Measurements from ENCODE around the gene SMIM28.
A peak's percentile ranks its signal among the peaks of the same experiment; 100 is the strongest.

SMIM28 gene

GRCh38 chr6:138386897-138387296 is 9.2 kb downstream of the SMIM28 start:
- Mint-ChIP-seq H3K27ac (no peak overlapping the region), H3K4me3 (no peak overlapping the region), H3K27me3 (no peaks in the 10 kb centered on the region), H3K4me1 (ENCODE audit: low read depth) (peaks cover 11% of the 10 kb centered on the region), H3K9me3 (no peaks in the 10 kb centered on the region), H3K36me3 (ENCODE audit: low read depth) (no peaks in the 10 kb centered on the region)
- intact Hi-C loops (cut with micrococcal nuclease), result no loop called here

GRCh38 chr6:138387577-138388368 is 10.1 kb downstream of the SMIM28 start:
- H3K4me3 Mint-ChIP-seq, result no peak overlapping the region
- intact Hi-C loops (cut with micrococcal nuclease), result no loop called here
- no peaks in the 10 kb centered on the region for H3K27me3 Mint-ChIP-seq
- H3K27ac Mint-ChIP-seq, result no peak overlapping the region
- no peaks in the 10 kb centered on the region for H3K36me3 Mint-ChIP-seq (ENCODE audit: low read depth)
- H3K9me3 Mint-ChIP-seq, result no peaks in the 10 kb centered on the region
- peaks cover 2% of the 10 kb centered on the region for H3K4me1 Mint-ChIP-seq (ENCODE audit: low read depth)

- no peak overlapping the region for H3K4me3 Mint-ChIP-seq
Observed at GRCh38 chr6:138389551-138389950, 11.8 kb downstream of the SMIM28 start.

DNA sequence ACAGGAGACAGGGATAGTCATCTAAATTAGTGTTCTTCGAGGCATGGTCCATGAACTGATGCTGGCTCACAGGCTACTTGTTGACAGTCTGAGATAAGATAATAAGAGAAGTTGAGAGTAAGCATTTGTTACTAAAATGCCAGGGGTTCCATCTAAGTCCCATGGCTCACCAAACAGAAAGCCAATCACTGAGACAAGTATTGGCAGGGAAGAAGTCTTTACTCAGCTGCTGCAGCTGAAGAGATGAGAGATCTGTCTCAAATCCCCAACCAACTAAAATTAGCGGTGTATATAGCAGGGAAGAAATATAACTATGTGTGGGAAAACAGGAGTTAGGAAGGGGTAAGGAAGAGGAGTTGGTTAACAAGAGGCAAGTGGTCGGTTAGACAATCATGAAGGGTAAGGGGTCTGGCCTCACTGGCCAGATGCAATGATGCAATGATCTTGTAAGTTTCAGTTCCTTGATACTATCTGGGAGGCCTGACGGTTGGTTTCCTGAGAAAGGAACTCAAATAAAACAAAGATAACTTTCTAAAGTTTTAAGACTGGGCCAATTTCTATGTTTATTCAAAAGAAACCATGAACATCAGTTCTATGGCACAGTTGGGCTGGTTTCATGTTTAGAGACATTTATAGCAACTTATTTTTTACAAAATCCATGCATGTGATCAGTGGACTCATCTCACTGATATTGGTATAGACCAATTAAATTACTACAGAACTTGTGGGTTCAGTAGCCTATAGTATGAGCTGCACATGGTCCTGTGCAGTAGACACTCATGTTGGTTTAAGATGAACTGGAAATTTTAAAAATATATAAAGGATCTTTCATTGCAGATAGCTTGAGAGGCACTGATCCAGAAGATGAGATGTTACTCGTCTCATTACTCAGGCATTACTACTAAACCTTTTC is 16.4 kb downstream of the SMIM28 start:
- Mint-ChIP-seq H3K27ac (no peak overlapping the region), H3K4me3 (no peak overlapping the region), H3K36me3 (ENCODE audit: low read depth) (no peaks in the 10 kb centered on the region), H3K4me1 (ENCODE audit: low read depth) (peaks cover 7% of the 10 kb centered on the region), H3K27me3 (no peaks in the 10 kb centered on the region), H3K9me3 (no peaks in the 10 kb centered on the region)
- intact Hi-C loops (cut with micrococcal nuclease), result no loop called here

More at GRCh38 chr6:138389551-138389950, 11.8 kb downstream of the SMIM28 start:
- H3K9me3 Mint-ChIP-seq, result no peaks in the 10 kb centered on the region
- peaks cover 7% of the 10 kb centered on the region for H3K4me1 Mint-ChIP-seq (ENCODE audit: low read depth)
- no peaks in the 10 kb centered on the region for H3K27me3 Mint-ChIP-seq
- H3K36me3 Mint-ChIP-seq (ENCODE audit: low read depth), result no peaks in the 10 kb centered on the region
- intact Hi-C loops (cut with micrococcal nuclease), result no loop called here
- no peak overlapping the region for H3K27ac Mint-ChIP-seq

DNA sequence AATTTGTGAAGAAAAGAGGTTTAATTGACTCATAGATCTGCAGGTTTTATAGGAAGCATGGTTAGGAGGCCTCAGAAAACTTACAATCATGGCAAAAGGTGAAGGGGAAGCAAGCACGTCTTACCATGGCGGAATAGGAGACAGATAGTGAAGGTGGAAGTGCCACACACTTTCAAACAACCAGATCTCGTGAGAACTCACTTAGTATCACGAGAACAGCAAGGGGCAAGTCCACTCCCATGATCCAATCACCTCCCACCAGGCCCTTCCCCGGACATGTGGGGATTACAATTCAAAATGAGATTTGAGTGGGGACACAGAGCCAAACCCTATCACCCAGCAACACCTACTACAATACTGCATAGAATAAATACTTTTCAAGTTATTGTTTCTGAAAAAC is 19.0 kb downstream of the SMIM28 start:
- H3K4me1 Mint-ChIP-seq (ENCODE audit: low read depth), result peaks cover 13% of the 10 kb centered on the region
- H3K27ac Mint-ChIP-seq, result no peak overlapping the region
- intact Hi-C loops (cut with micrococcal nuclease), result no loop called here
- H3K4me3 Mint-ChIP-seq, result no peak overlapping the region
- no peaks in the 10 kb centered on the region for H3K27me3 Mint-ChIP-seq
- no peaks in the 10 kb centered on the region for H3K36me3 Mint-ChIP-seq (ENCODE audit: low read depth)
- no peaks in the 10 kb centered on the region for H3K9me3 Mint-ChIP-seq

GRCh38 chr6:138397128-138398122 is 19.7 kb downstream of the SMIM28 start:
- peaks cover 13% of the 10 kb centered on the region for H3K4me1 Mint-ChIP-seq (ENCODE audit: low read depth)
- H3K9me3 Mint-ChIP-seq, result no peaks in the 10 kb centered on the region
- intact Hi-C loops (cut with micrococcal nuclease), result no loop called here
- no peaks in the 10 kb centered on the region for H3K36me3 Mint-ChIP-seq (ENCODE audit: low read depth)
- H3K27me3 Mint-ChIP-seq, result peaks cover 3% of the 10 kb centered on the region
- no peak overlapping the region for H3K27ac Mint-ChIP-seq
- H3K4me3 Mint-ChIP-seq, result no peak overlapping the region

DNA sequence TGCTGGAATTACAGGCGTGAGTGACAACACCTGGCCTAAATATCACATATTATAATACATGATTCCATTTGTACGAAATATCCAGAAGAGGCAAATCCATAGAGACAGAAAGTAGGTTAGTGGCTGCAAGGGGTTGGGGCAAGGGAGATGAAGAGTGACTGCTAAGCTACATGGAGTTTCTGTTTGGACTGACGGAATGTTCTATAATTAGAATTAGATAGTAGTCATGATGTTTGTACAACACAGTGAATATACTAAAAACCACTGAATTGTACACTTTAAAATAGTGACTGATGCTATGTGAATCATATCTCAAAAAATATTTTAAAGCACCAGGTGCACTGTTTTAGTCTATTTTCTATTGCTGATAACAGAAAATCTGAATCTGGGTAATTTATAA is 22.6 kb downstream of the SMIM28 start:
- Mint-ChIP-seq H3K27ac (no peak overlapping the region), H3K4me1 (ENCODE audit: low read depth) (peaks cover 21% of the 10 kb centered on the region), H3K9me3 (no peaks in the 10 kb centered on the region), H3K4me3 (no peak overlapping the region), H3K36me3 (ENCODE audit: low read depth) (no peaks in the 10 kb centered on the region), H3K27me3 (peaks cover 5% of the 10 kb centered on the region)
- intact Hi-C loops (cut with micrococcal nuclease), result loop anchor here (10.0 kb wide), 1 partner anchor 374 kb away; the partner anchor contains the start of gene CCDC28A

DNA sequence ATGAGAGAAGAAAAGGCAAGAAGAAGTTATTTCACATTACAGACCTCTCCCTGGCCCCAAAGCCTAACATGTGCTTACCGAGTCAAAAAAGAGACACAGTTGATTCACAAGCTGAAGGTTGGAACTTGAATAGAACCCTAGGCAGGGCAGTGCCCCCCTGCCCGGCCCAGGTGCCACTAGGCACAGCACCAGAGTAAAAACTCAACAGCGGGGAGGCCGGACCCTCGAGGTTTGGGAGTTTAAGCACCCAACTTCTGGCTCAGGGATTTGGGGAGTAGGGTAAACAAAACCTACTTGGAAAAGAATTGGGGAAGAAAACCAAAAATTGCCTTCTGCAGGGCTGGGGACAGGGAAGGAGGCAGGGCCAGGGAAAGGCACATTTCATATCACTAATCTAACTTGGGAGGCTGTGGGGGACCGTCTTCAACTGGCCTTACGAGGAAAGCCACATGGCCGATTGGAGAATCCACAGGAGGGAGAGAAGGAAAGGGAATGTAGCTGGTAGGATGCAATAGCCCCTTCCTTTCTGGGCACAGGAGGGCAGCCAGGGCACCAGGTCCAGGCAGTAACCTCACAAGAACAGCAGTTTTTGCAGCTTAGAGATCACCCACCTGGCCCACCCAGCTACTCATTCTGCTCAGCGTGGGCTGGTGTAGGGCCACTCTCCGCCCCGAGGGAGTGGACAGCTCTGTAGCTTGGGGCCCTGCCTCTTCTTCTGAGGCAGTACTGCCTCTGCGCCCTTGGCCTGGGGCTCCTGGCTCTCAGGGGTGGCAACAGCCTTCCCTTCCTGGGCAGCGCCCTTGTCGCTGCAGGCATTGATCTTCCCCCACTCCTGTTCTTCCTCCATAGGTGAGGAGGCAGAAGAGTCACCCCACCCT is 24.5 kb downstream of the SMIM28 start:
- H3K36me3 Mint-ChIP-seq (ENCODE audit: low read depth), result peaks cover 8% of the 10 kb centered on the region
- H3K27me3 Mint-ChIP-seq, result peaks cover 5% of the 10 kb centered on the region
- peaks cover 31% of the 10 kb centered on the region for H3K4me1 Mint-ChIP-seq (ENCODE audit: low read depth)
- H3K27ac Mint-ChIP-seq, result no peak overlapping the region
- intact Hi-C loops (cut with micrococcal nuclease), result loop anchor here (10.0 kb wide), 1 partner anchor 373 kb away; the partner anchor contains the start of gene CCDC28A
- no peaks in the 10 kb centered on the region for H3K9me3 Mint-ChIP-seq
- no peak overlapping the region for H3K4me3 Mint-ChIP-seq

DNA sequence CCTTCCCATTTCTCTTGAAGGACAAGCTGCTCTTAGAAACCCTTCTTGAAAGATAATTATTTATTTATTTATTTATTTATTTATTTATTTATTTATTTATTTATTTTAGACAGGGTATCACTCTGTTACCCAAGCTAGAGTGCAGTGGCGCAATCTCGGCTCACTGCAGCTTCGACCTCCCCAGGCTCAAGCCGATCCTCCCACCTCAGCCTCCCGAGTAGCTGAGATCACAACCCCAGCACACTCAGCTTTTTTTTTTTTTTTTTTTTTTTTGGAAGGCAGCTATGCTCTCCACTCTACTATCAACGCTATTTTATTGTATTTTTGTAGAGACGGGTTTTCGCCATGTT is 25.1 kb downstream of the SMIM28 start:
- Mint-ChIP-seq H3K27ac (peak overlapping the region; percentile 79), H3K27me3 (peaks cover 5% of the 10 kb centered on the region), H3K9me3 (no peaks in the 10 kb centered on the region), H3K36me3 (ENCODE audit: low read depth) (peaks cover 14% of the 10 kb centered on the region), H3K4me1 (ENCODE audit: low read depth) (peaks cover 36% of the 10 kb centered on the region), H3K4me3 (peak overlapping the region; percentile 80)
- intact Hi-C loops (cut with micrococcal nuclease), result loop anchor here (10.0 kb wide), 1 partner anchor 372 kb away; the partner anchor contains the start of gene CCDC28A

GRCh38 chr6:138403324-138403800 is 25.7 kb downstream of the SMIM28 start:
- Mint-ChIP-seq H3K36me3 (ENCODE audit: low read depth) (peaks cover 20% of the 10 kb centered on the region), H3K27ac (peak overlapping the region; percentile 79), H3K9me3 (no peaks in the 10 kb centered on the region), H3K4me3 (peak overlapping the region; percentile 80), H3K4me1 (ENCODE audit: low read depth) (peaks cover 38% of the 10 kb centered on the region), H3K27me3 (peaks cover 5% of the 10 kb centered on the region)
- intact Hi-C loops (cut with micrococcal nuclease), result loop anchor here (10.0 kb wide), 1 partner anchor 371 kb away; the partner anchor contains the start of gene CCDC28A

GRCh38 chr6:138403801-138404665 is 26.3 kb downstream of the SMIM28 start, which contains the start of gene HEBP2:
TSS of gene HEBP2 (plus strand) at chr6:138404223. CDS start at chr6:138404496, 273 bp downstream.
- H3K27ac Mint-ChIP-seq, result peak within 1 kb of the TSS; percentile 79
- H3K27me3 Mint-ChIP-seq, result peaks cover 5% of the 10 kb centered on the region
- H3K36me3 Mint-ChIP-seq (ENCODE audit: low read depth), result peaks cover 26% of the 10 kb centered on the region
- peaks cover 44% of the 10 kb centered on the region for H3K4me1 Mint-ChIP-seq (ENCODE audit: low read depth)
- intact Hi-C loops (cut with micrococcal nuclease), result loop anchor here (10.0 kb wide), 1 partner anchor 371 kb away; the partner anchor contains the start of gene CCDC28A
- H3K9me3 Mint-ChIP-seq, result no peaks in the 10 kb centered on the region
- peak within 1 kb of the TSS; percentile 80 for H3K4me3 Mint-ChIP-seq

Measured in dendritic cell treated with granulocyte-macrophage colony-stimulating factor and Interleukin-4, amounts not matched to agents 40 ng/mL and 50 ng/mL, for 4 days (primary cell).